Nephron progenitor cell (in vitro differentiated cells): ENCODE results near the gene FSIP2.

ENCODE experiments used
- DNase-seq: peaks from one replicate; pipeline ENCODE4 v3.0.0; 2021
- H3K27ac Mint-ChIP-seq: 2 replicates; pipeline ENCODE4 v1.8.0; 2021; ENCODE audit warnings: mild to moderate bottlenecking, moderate library complexity, mixed read lengths
- H3K27me3 Mint-ChIP-seq: 2 replicates; pipeline ENCODE4 v1.8.0; 2021; ENCODE audit warnings: mild to moderate bottlenecking, low read depth, mixed read lengths; ENCODE audit not compliant: poor library complexity
- H3K36me3 Mint-ChIP-seq: 2 replicates; pipeline ENCODE4 v1.8.0; 2021; ENCODE audit warnings: low read depth, mixed read lengths
- H3K4me1 Mint-ChIP-seq: 2 replicates; pipeline ENCODE4 v1.8.0; 2021; ENCODE audit warnings: mixed read lengths
- H3K4me3 Mint-ChIP-seq: 2 replicates; pipeline ENCODE4 v1.8.0; 2021; ENCODE audit warnings: mild to moderate bottlenecking, moderate library complexity, mixed read lengths
- H3K9me3 Mint-ChIP-seq: 2 replicates; pipeline ENCODE4 v1.8.0; 2021; ENCODE audit warnings: mild to moderate bottlenecking, moderate library complexity, mixed read lengths
- CTCF ChIP-seq: fragments of 200-600 bp; sonication (generic); IDR thresholded peaks from 2 replicates; pipeline ENCODE4 v1.5.0; 2021; ENCODE audit warnings: antibody characterized with exemption

FSIP2 gene

GRCh38 chr2:185811580-185811979 is 73.0 kb downstream of the FSIP2 start:
- Mint-ChIP-seq H3K4me3 (no peak overlapping the region), H3K27ac (no peak overlapping the region)
- DNase-seq: no peak

GRCh38 chr2:185813707-185814106 is 75.1 kb downstream of the FSIP2 start:
- Mint-ChIP-seq H3K27ac (no peak overlapping the region), H3K9me3 (peaks cover 31% of the 10 kb centered on the region), H3K27me3 (no peaks in the 10 kb centered on the region), H3K4me3 (no peak overlapping the region), H3K36me3 (peaks cover 29% of the 10 kb centered on the region), H3K4me1 (no peaks in the 10 kb centered on the region)
- no peak for TF ChIP-seq CTCF
- DNase-seq: no peak

More at GRCh38 chr2:185811580-185811979, 73.0 kb downstream of the FSIP2 start:
- no peak for TF ChIP-seq CTCF
- H3K36me3 Mint-ChIP-seq: peaks cover 15% of the 10 kb centered on the region
- peaks cover 22% of the 10 kb centered on the region for H3K9me3 Mint-ChIP-seq
- no peaks in the 10 kb centered on the region for H3K27me3 Mint-ChIP-seq
- H3K4me1 Mint-ChIP-seq: no peaks in the 10 kb centered on the region

DNA sequence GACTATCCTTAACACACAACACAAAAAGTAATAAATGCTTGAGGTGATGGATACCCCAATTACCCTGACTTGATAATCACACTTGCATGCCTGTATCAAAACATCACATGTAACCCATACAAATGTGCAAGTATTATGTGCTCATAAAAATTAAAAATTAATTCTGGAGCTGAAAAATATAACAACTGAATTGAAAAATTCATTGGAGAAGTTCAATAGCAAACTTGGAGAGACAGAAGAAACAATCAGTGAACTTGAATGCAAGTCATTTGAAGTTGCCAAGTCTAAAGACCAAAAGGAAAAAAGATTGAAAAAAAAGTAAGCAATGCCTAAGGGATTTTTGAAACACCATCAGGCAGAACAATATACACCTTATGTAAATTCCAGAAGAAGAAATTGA is 79.4 kb downstream of the FSIP2 start:
- Mint-ChIP-seq H3K36me3 (peaks cover 24% of the 10 kb centered on the region), H3K27ac (no peak overlapping the region), H3K9me3 (peaks cover 30% of the 10 kb centered on the region), H3K4me1 (no peaks in the 10 kb centered on the region), H3K4me3 (no peak overlapping the region), H3K27me3 (no peaks in the 10 kb centered on the region)
- no peak for DNase-seq
- no peak for TF ChIP-seq CTCF

GRCh38 chr2:185821467-185821866 is 82.9 kb downstream of the FSIP2 start:
- no peak overlapping the region for H3K4me3 Mint-ChIP-seq
- no peak for TF ChIP-seq CTCF
- DNase-seq: no peak
- H3K9me3 Mint-ChIP-seq: peaks cover 30% of the 10 kb centered on the region
- no peaks in the 10 kb centered on the region for H3K4me1 Mint-ChIP-seq
- peaks cover 15% of the 10 kb centered on the region for H3K36me3 Mint-ChIP-seq
- no peaks in the 10 kb centered on the region for H3K27me3 Mint-ChIP-seq
- H3K27ac Mint-ChIP-seq: no peak overlapping the region

- DNase-seq: no peak
- Mint-ChIP-seq H3K9me3 (peaks cover 10% of the 10 kb centered on the region), H3K4me1 (no peaks in the 10 kb centered on the region), H3K27me3 (no peaks in the 10 kb centered on the region), H3K4me3 (no peak overlapping the region), H3K27ac (no peak overlapping the region), H3K36me3 (no peaks in the 10 kb centered on the region)
- no peak for TF ChIP-seq CTCF
These were observed 85.2 kb downstream of the FSIP2 start for GRCh38 chr2:185823773-185824172.

- no peak overlapping the region for H3K27ac Mint-ChIP-seq
- no peak for DNase-seq
- no peaks in the 10 kb centered on the region for H3K36me3 Mint-ChIP-seq
- no peaks in the 10 kb centered on the region for H3K4me1 Mint-ChIP-seq
- H3K27me3 Mint-ChIP-seq: no peaks in the 10 kb centered on the region
- TF ChIP-seq CTCF: no peak
- H3K9me3 Mint-ChIP-seq: peaks cover 4% of the 10 kb centered on the region
- no peak overlapping the region for H3K4me3 Mint-ChIP-seq
These were observed 87.0 kb downstream of the FSIP2 start for GRCh38 chr2:185825557-185825956.
